NT2/D1 (cell line): Measurements from ENCODE around the gene IRGC.

Source experiments
- SUZ12 ChIP-seq: IDR thresholded peaks from 2 replicates; pipeline ENCODE4 v1.6.1; 2011; ENCODE audit not compliant: insufficient read length, insufficient read depth; ENCODE audit errors: extremely low read depth
- YY1 ChIP-seq: IDR thresholded peaks from 2 replicates; pipeline ENCODE4 v1.6.1; 2011; ENCODE audit not compliant: insufficient read length, insufficient read depth
- ZNF274 ChIP-seq: IDR thresholded peaks from 2 replicates; pipeline ENCODE4 v1.6.1; 2011; ENCODE audit warnings: mild to moderate bottlenecking, low read depth, low read length

GRCh38 chr19:43754253-43754502, 38.3 kb downstream of the IRGC start:
- TF ChIP-seq YY1: no peak
- no peak for TF ChIP-seq SUZ12
- TF ChIP-seq ZNF274: no peak
